Liver (tissue), 9 donors: Measurements from ENCODE around the gene SORCS2. TPM values are rescaled to one million over a fixed set of nuclear protein-coding genes. Genes with fewer than 3 reads are reported as not detected.

ENCODE experiments used
- DNase-seq: peaks from one replicate; pipeline ENCODE4 v3.0.0-alpha.2; 2017; ENCODE audit warnings: low spot score
- H3K27ac ChIP-seq, 2 donors: one replicate each; pipeline ENCODE4 v1.7.0; 2013; ENCODE audit warnings: inconsistent platforms in 2 of 2, low read length in 2 of 2, control low read depth in 1 of 2, low read depth in 1 of 2, mild to moderate bottlenecking in 1 of 2
- H3K27me3 ChIP-seq, 4 donors: one replicate each; pipeline versions ENCODE4 v1.6.1 to v1.7.0; 2013; ENCODE audit warnings: low read length in 3 of 4, inconsistent platforms in 1 of 4, mild to moderate bottlenecking in 1 of 4, moderate library complexity in 1 of 4; ENCODE audit not compliant: control insufficient read depth in 4 of 4, insufficient read depth in 4 of 4
- H3K36me3 ChIP-seq, 4 donors: one replicate each; pipeline versions ENCODE4 v1.6.1 to v1.7.0; 2013; ENCODE audit warnings: low read length in 3 of 4, mild to moderate bottlenecking in 3 of 4, low read depth in 1 of 4, moderate library complexity in 1 of 4; ENCODE audit not compliant: control insufficient read depth in 4 of 4, insufficient read depth in 3 of 4
- H3K4me1 ChIP-seq, 4 donors: one replicate each; pipeline versions ENCODE4 v1.6.1 to v1.7.0; 2013; ENCODE audit warnings: low read length in 3 of 4, mild to moderate bottlenecking in 3 of 4, moderate library complexity in 1 of 4; ENCODE audit not compliant: control insufficient read depth in 4 of 4, insufficient read depth in 4 of 4
- H3K4me3 ChIP-seq, 3 donors: one replicate each; pipeline versions ENCODE4 v1.6.1 to v1.7.0; 2013; ENCODE audit warnings: low read length in 3 of 3, control low read depth in 1 of 3, low read depth in 1 of 3, mild to moderate bottlenecking in 1 of 3
- H3K9ac ChIP-seq, 2 donors: one replicate each; pipeline ENCODE4 v1.7.0; 2013; ENCODE audit warnings: low read length in 2 of 2, mild to moderate bottlenecking in 2 of 2, moderate library complexity in 2 of 2, control low read depth in 1 of 2, low read depth in 1 of 2
- H3K9me3 ChIP-seq, 4 donors: one replicate each; pipeline versions ENCODE4 v1.6.1 to v1.7.0; 2013; ENCODE audit warnings: low read length in 3 of 4; ENCODE audit not compliant: control insufficient read depth in 4 of 4
- EGR1 ChIP-seq, 2 donors: IDR thresholded peaks; 2 replicates each; pipeline ENCODE4 v1.6.1; 2016 to 2018; ENCODE audit warnings: antibody characterized with exemption in 2 of 2, low read depth in 2 of 2
- FOXA1 ChIP-seq: IDR thresholded peaks from 2 replicates; pipeline ENCODE4 v1.6.1; 2016; ENCODE audit warnings: antibody characterized with exemption
- GABPA ChIP-seq, 2 donors: IDR thresholded peaks in 1 of 2; conservative IDR thresholded peaks in 1 of 2; 2 replicates each; pipeline ENCODE4 v1.6.1; 2016; ENCODE audit warnings: antibody characterized with exemption in 2 of 2, mild to moderate bottlenecking in 1 of 2, moderate library complexity in 1 of 2
- HNF4A ChIP-seq, 2 donors: conservative IDR thresholded peaks; 2 replicates each; pipeline ENCODE4 v1.6.1; 2016; ENCODE audit warnings: antibody characterized with exemption in 2 of 2, mild to moderate bottlenecking in 2 of 2
- HNF4G ChIP-seq: IDR thresholded peaks from 2 replicates; pipeline ENCODE4 v1.6.1; 2016; ENCODE audit warnings: antibody characterized with exemption
- JUND ChIP-seq, 2 donors: IDR thresholded peaks; 2 replicates each; pipeline ENCODE4 v1.6.1; 2016; ENCODE audit warnings: antibody characterized with exemption in 2 of 2
- NR2F2 ChIP-seq: IDR thresholded peaks from 2 replicates; pipeline ENCODE4 v1.6.1; 2016; ENCODE audit warnings: antibody characterized with exemption
- RAD21 ChIP-seq, 2 donors: IDR thresholded peaks; 2 replicates each; pipeline ENCODE4 v1.6.1; 2016; ENCODE audit warnings: antibody characterized with exemption in 2 of 2, mild to moderate bottlenecking in 2 of 2
- RXRA ChIP-seq, 2 donors: IDR thresholded peaks; 2 replicates each; pipeline ENCODE4 v1.6.1; 2017 to 2018; ENCODE audit warnings: antibody characterized with exemption in 2 of 2, mild to moderate bottlenecking in 1 of 2
- SP1 ChIP-seq: IDR thresholded peaks from 2 replicates; pipeline ENCODE4 v1.6.1; 2018; ENCODE audit warnings: antibody characterized with exemption, mild to moderate bottlenecking
- TAF1 ChIP-seq: conservative IDR thresholded peaks from 2 replicates; pipeline ENCODE4 v1.6.1; 2016; ENCODE audit warnings: antibody characterized with exemption, mild to moderate bottlenecking
- YY1 ChIP-seq: IDR thresholded peaks from 2 replicates; pipeline ENCODE4 v1.6.1; 2016; ENCODE audit warnings: antibody characterized with exemption, mild to moderate bottlenecking
- WGBS: extraction: QIAGEN DNeasy Blood & Tissue Kit; methylation state at CpG from one replicate; pipeline ENCODE4 v1.1.7; 2013; 5-methylcytosine and 5-hydroxymethylcytosine counted together
- polyA plus RNA-seq, 2 donors: library from polyadenylated mRNA; stranded (reverse) in 1 of 2; unstranded in 1 of 2; fragments of 200-250 nt in 1 of 2; fragments of >200 nt in 1 of 2; fragmentation: Nextera tagmentation in 1 of 2; extraction: Ambion mirVana in 1 of 2; gene quantifications; one replicate each; pipeline versions ENCODE4 v1.2.1 to v1.2.3, GENCODE V29; 2013 to 2015
- total RNA-seq, 2 donors: library from RNA; depleted of rRNA; stranded (reverse); fragments of >200 nt; gene quantifications; one replicate each; pipeline ENCODE4 v1.2.3, GENCODE V29; 2014
- TF ChIP-seq, protein P1 (sequence below): IDR thresholded peaks from 2 replicates; pipeline ENCODE4 v1.6.1; 2016; ENCODE audit warnings: antibody characterized with exemption
- TF ChIP-seq, protein P2 (sequence below): IDR thresholded peaks from 2 replicates; pipeline ENCODE4 v1.6.1; 2016; ENCODE audit warnings: antibody characterized with exemption, mild to moderate bottlenecking
- TF ChIP-seq, protein P3 (sequence below): fragments of 150-350 bp; IDR thresholded peaks from 2 replicates; pipeline ENCODE4 v1.5.1; 2017; ENCODE audit warnings: improper control_type of control experiment, low read depth, low read length; ENCODE audit not compliant: missing input control
- TF ChIP-seq, protein P4 (sequence below): IDR thresholded peaks from 2 replicates; pipeline ENCODE4 v1.6.1; 2016; ENCODE audit warnings: antibody characterized with exemption
- TF ChIP-seq, protein P5 (sequence below): IDR thresholded peaks from 2 replicates; pipeline ENCODE4 v1.6.1; 2016; ENCODE audit warnings: antibody characterized with exemption
- donor health status: healthy.
- donor health status: healthy.
- donor health status: healthy.
- donor health status: healthy.
- donor health status: healthy.

Gene SORCS2
- total and polyA plus RNA-seq, 4 donors = 0.10 to 1.4 (median 0.92) TPM

DNA sequence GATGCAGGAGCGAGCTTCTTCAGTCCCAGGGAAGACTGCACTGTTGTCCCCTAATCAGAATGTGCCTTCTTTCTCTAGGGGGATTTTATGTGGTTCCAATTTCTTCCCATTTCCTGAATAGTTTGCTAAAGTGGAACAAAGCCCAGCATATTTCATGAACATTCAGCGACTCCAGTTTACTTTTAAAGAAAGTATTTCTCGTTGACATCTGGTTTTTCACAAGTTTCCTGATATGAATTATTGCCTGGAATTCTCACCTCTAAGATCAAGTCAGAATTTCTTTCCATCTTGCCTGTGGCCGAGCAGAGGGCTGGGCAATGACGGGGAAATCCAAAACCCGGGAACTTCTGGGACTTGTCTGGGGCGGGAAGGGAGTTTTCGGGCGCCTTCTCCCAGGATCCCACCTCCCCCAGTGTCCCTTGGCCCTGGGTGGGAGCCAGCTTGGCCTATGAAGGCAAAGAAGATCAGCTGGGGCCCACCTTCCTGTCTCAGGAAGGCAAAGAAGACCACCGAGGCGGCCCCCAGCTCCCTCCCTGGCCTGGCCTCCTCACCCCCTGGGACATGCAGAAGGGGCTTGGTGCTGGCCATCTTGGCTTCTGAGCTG, 15.4 kb downstream of the SORCS2 start:
- WGBS = 84% methylated on average over 11 of the region's 11 CpGs
- TF ChIP-seq EGR1 (IDR thresholded peaks at IDR 0.05; ENCODE audit: low read depth in 2 of 2) (no peak), TAF1 (no peak), HNF4A (conservative IDR thresholded peaks at IDR 0.05) (no peak), RXRA (IDR thresholded peaks at IDR 0.05) (no peak), NR2F2 (no peak), HNF4G (no peak), GABPA (IDR thresholded peaks at IDR 0.05 in 1 of 2, conservative IDR thresholded peaks at IDR 0.05 in 1 of 2) (no peak), FOXA1 (no peak), RAD21 (IDR thresholded peaks at IDR 0.05) (no peak), SP1 (no peak), JUND (IDR thresholded peaks at IDR 0.05) (no peak), YY1 (no peak)
- TF ChIP-seq, protein P1, sequence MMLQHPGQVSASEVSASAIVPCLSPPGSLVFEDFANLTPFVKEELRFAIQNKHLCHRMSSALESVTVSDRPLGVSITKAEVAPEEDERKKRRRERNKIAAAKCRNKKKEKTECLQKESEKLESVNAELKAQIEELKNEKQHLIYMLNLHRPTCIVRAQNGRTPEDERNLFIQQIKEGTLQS = no peak
- TF ChIP-seq, protein P2, sequence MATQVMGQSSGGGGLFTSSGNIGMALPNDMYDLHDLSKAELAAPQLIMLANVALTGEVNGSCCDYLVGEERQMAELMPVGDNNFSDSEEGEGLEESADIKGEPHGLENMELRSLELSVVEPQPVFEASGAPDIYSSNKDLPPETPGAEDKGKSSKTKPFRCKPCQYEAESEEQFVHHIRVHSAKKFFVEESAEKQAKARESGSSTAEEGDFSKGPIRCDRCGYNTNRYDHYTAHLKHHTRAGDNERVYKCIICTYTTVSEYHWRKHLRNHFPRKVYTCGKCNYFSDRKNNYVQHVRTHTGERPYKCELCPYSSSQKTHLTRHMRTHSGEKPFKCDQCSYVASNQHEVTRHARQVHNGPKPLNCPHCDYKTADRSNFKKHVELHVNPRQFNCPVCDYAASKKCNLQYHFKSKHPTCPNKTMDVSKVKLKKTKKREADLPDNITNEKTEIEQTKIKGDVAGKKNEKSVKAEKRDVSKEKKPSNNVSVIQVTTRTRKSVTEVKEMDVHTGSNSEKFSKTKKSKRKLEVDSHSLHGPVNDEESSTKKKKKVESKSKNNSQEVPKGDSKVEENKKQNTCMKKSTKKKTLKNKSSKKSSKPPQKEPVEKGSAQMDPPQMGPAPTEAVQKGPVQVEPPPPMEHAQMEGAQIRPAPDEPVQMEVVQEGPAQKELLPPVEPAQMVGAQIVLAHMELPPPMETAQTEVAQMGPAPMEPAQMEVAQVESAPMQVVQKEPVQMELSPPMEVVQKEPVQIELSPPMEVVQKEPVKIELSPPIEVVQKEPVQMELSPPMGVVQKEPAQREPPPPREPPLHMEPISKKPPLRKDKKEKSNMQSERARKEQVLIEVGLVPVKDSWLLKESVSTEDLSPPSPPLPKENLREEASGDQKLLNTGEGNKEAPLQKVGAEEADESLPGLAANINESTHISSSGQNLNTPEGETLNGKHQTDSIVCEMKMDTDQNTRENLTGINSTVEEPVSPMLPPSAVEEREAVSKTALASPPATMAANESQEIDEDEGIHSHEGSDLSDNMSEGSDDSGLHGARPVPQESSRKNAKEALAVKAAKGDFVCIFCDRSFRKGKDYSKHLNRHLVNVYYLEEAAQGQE = no peak
- TF ChIP-seq, protein P3, sequence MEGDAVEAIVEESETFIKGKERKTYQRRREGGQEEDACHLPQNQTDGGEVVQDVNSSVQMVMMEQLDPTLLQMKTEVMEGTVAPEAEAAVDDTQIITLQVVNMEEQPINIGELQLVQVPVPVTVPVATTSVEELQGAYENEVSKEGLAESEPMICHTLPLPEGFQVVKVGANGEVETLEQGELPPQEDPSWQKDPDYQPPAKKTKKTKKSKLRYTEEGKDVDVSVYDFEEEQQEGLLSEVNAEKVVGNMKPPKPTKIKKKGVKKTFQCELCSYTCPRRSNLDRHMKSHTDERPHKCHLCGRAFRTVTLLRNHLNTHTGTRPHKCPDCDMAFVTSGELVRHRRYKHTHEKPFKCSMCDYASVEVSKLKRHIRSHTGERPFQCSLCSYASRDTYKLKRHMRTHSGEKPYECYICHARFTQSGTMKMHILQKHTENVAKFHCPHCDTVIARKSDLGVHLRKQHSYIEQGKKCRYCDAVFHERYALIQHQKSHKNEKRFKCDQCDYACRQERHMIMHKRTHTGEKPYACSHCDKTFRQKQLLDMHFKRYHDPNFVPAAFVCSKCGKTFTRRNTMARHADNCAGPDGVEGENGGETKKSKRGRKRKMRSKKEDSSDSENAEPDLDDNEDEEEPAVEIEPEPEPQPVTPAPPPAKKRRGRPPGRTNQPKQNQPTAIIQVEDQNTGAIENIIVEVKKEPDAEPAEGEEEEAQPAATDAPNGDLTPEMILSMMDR = no peak
- TF ChIP-seq, protein P4, sequence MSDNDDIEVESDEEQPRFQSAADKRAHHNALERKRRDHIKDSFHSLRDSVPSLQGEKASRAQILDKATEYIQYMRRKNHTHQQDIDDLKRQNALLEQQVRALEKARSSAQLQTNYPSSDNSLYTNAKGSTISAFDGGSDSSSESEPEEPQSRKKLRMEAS = no peak
- TF ChIP-seq, protein P5, sequence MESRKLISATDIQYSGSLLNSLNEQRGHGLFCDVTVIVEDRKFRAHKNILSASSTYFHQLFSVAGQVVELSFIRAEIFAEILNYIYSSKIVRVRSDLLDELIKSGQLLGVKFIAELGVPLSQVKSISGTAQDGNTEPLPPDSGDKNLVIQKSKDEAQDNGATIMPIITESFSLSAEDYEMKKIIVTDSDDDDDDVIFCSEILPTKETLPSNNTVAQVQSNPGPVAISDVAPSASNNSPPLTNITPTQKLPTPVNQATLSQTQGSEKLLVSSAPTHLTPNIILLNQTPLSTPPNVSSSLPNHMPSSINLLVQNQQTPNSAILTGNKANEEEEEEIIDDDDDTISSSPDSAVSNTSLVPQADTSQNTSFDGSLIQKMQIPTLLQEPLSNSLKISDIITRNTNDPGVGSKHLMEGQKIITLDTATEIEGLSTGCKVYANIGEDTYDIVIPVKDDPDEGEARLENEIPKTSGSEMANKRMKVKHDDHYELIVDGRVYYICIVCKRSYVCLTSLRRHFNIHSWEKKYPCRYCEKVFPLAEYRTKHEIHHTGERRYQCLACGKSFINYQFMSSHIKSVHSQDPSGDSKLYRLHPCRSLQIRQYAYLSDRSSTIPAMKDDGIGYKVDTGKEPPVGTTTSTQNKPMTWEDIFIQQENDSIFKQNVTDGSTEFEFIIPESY = no peak
- peak overlapping the region in 1 of 2 donors; percentile 45 for H3K9ac ChIP-seq
- peak overlapping the region; percentile 34 to 63 for H3K27ac ChIP-seq
- DNase-seq = no peak
- no peaks in the 10 kb centered on the region for H3K9me3 ChIP-seq
- no peaks in the 10 kb centered on the region for H3K27me3 ChIP-seq
- no peaks in the 10 kb centered on the region for H3K36me3 ChIP-seq
- H3K4me3 ChIP-seq = no peak overlapping the region
- H3K4me1 ChIP-seq = peaks cover 22 to 57% (median 35%) of the 10 kb centered on the region in 4 donors
